HUES64 (cell line): ENCODE measurements around the gene GNB4.

Experiments
- H3K27ac ChIP-seq: 2 replicates; pipeline ENCODE4 v1.7.0; 2013; ENCODE audit warnings: low read depth, low read length, inconsistent platforms
- H3K27me3 ChIP-seq: 2 replicates; pipeline ENCODE4 v1.6.1; 2013; ENCODE audit warnings: mild to moderate bottlenecking, low read length; ENCODE audit not compliant: insufficient read depth
- H3K36me3 ChIP-seq: 2 replicates; pipeline ENCODE4 v1.6.1; 2013; ENCODE audit warnings: mild to moderate bottlenecking, low read length; ENCODE audit not compliant: insufficient read depth
- H3K4me1 ChIP-seq: 2 replicates; pipeline ENCODE4 v1.6.1; 2013; ENCODE audit warnings: mild to moderate bottlenecking, low read length, moderate library complexity; ENCODE audit not compliant: insufficient read depth
- H3K4me3 ChIP-seq: 2 replicates; pipeline ENCODE4 v1.5.1; 2013; ENCODE audit warnings: mild to moderate bottlenecking, low read length, moderate library complexity
- H3K9ac ChIP-seq: 2 replicates; pipeline ENCODE4 v1.6.1; 2013; ENCODE audit warnings: mild to moderate bottlenecking, low read depth, low read length
- H3K9me3 ChIP-seq: 2 replicates; pipeline ENCODE4 v1.6.1; 2013; ENCODE audit warnings: low read depth, low read length; ENCODE audit not compliant: insufficient read depth
- WGBS: fragments of 150-250, 120-280 bp; methylation state at CpG from one replicate; pipeline ENCODE4 v1.1.7; 2013; ENCODE audit warnings: missing lambda C conversion rate; 5-methylcytosine and 5-hydroxymethylcytosine counted together

Gene GNB4

DNA sequence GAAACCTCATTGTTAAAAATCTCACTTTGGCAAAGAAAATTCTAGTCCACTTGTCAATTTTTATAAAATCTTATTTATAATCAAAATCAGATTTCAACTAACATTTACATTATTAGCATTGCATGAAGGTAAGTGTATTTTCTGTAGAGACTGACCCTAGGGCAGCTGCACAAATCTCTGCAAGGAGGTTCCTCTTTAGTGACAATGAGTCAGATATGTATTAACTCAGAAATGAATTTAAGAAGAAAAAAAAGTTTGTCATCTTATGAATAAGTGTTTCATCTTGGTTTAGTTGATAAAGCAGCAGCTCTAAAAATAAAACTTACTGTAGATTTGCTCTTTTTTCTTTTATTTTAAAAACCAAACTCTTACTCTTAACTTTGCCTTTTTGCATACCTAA, 9.0 kb upstream of the GNB4 start:
- H3K36me3 ChIP-seq = no peaks in the 10 kb centered on the region
- peaks cover 5% of the 10 kb centered on the region; the same call in 1 of the 2 replicates for H3K4me1 ChIP-seq
- H3K27ac ChIP-seq = no peak overlapping the region
- H3K4me3 ChIP-seq = no peak overlapping the region
- no peaks in the 10 kb centered on the region for H3K27me3 ChIP-seq
- no peak overlapping the region for H3K9ac ChIP-seq
- no peaks in the 10 kb centered on the region for H3K9me3 ChIP-seq

DNA sequence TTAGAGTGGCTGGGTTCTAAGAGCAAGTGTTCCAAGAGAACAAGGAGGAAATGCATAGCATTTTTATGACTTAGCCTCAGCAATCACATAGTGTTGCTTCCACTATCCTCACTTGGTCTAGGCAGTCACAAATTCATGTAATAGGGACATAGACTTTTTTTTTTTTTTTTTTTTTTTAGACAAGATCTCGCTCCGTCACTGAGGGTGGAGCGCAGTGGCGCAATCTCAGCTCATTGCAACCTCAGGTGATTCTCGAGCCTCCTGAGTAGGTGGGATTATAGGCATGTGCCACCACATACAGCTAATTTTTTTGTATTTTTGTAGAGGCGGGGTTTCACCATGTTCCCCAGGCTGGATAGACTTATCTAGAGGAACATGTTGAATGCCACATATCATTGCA, 4.7 kb upstream of the GNB4 start:
- WGBS = 94% methylated on average over 6 of the region's 6 CpGs
- no peak overlapping the region for H3K4me3 ChIP-seq
- peaks cover 26% of the 10 kb centered on the region for H3K4me1 ChIP-seq
- no peaks in the 10 kb centered on the region for H3K9me3 ChIP-seq
- H3K27ac ChIP-seq = no peak overlapping the region
- no peak overlapping the region for H3K9ac ChIP-seq
- no peaks in the 10 kb centered on the region for H3K36me3 ChIP-seq
- H3K27me3 ChIP-seq = no peaks in the 10 kb centered on the region; the same call in 1 of the 2 replicates

DNA sequence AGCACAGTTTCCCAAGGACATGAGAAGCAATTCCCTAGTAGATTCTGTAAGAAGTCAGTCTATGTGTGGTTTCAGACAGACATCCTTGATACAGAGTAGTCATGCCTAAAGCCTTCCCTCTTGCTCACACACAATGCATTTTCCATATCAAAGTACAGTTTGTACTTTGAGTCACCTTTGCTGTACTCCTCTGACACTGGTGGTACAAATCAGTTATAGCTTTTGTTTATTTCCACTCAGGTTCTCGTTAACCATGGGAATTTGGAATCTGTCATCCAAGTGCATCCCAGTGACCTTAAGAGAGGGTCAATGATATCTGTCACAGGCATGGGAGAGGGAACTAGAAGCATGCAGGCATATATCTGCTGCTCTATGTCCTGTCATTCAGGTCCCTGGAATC, 3.6 kb upstream of the GNB4 start:
- Histone ChIP-seq H3K9me3 (no peaks in the 10 kb centered on the region), H3K9ac (no peak overlapping the region), H3K27me3 (peaks cover 10% of the 10 kb centered on the region), H3K36me3 (no peaks in the 10 kb centered on the region), H3K4me1 (peaks cover 30% of the 10 kb centered on the region), H3K27ac (no peak overlapping the region), H3K4me3 (no peak overlapping the region)
- WGBS = 89% methylated on average over 1 of the region's 1 CpG

DNA sequence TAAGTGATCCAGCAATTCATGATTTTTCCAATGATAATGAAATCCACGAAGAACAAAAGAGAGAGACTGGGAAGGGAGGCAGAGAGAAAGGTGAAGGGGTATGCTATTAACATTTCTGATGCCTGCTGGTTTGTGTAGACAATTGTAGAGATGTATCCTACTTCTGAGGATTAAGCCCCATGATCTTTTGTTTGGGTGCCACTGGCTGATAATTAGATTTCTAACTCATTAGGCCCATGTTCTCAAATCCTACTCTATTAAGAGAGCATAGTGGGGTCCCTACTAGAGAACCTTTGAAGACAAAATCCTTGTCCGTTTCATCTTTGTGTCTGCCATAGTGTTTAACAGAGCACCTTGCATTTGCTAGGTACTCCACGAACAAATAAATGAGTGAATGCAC, 2.7 kb upstream of the GNB4 start:
- H3K27me3 ChIP-seq = peaks cover 17% of the 10 kb centered on the region
- WGBS = 32% methylated on average over 3 of the region's 3 CpGs

DNA sequence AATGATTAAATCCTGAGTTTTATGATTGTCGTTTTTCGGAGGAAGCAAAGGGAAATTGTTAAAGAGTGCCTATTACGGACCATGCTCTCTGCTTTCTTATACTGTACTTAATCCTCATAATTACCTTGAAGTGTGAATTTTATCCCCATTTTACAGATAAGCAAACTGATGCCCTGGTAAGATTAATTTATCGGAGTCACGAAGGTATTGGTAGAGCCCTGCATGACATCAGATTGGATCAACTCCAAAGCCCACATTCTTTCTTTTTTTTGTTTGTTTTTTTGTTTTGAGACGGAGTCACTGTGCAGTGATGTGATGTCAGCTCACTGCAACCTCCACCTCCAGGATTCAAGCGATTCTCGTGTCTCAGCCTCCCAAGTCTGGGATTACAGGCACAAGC, 1.6 kb upstream of the GNB4 start:
- Histone ChIP-seq H3K4me3 (no peak overlapping the region), H3K27ac (no peak overlapping the region), H3K36me3 (no peaks in the 10 kb centered on the region), H3K27me3 (peaks cover 17% of the 10 kb centered on the region), H3K4me1 (peaks cover 32% of the 10 kb centered on the region), H3K9ac (no peak overlapping the region), H3K9me3 (no peaks in the 10 kb centered on the region)
- WGBS = 94% methylated on average over 8 of the region's 8 CpGs

More for the DNA sequence above, 2.7 kb upstream of the GNB4 start:
- Histone ChIP-seq H3K9ac (no peak overlapping the region), H3K36me3 (no peaks in the 10 kb centered on the region), H3K9me3 (no peaks in the 10 kb centered on the region), H3K4me3 (no peak overlapping the region), H3K4me1 (peaks cover 32% of the 10 kb centered on the region), H3K27ac (no peak overlapping the region)

DNA sequence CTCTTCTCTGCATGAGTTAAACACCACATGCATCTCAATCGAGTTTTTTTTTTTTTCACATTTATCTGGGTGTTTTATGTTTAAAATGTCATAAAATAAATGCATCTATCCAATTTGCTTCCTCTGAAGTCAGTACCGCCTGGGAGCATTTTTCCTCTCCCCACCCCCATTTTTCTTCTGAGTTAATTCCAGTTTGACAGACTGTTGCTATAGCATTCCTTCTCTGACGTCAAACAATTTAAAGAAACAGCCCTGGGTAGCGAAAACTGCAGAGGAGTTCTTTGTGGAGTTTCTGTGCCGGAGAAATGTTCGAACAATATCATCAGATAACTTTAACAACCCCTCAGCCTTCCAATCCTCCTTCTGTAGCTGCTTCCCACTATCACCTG, 900 bp upstream of the GNB4 start:
- no peak overlapping the region for H3K27ac ChIP-seq
- 53% methylated on average over 5 of the region's 6 CpGs for WGBS
- peaks cover 17% of the 10 kb centered on the region for H3K27me3 ChIP-seq
- H3K4me3 ChIP-seq = peak overlapping the region; percentile 78
- H3K4me1 ChIP-seq = peaks cover 32% of the 10 kb centered on the region
- H3K9me3 ChIP-seq = no peaks in the 10 kb centered on the region
- H3K36me3 ChIP-seq = no peaks in the 10 kb centered on the region
- H3K9ac ChIP-seq = 0 out of 2 replicates have a peak overlapping the region, but pooled peaks have one; percentile 81

DNA sequence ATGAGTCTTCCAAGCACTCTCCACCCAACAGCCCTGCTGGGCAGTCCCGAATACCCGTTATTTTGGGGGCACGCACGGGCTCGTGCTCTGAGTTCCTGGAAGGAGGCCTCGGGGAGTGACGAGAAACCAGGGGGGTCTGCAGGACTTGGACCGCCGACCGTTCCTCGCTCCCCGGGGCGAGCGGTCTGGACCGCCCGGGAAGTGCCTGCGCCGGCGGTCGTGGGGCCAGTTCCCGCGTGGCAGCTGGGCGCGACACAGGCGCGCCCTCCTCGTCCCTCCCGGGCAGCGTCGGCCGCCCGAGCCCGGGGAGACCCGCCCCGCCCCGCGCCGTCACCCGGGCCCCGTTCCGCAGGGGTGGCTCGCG, 387 bp downstream of the GNB4 start:
- Histone ChIP-seq H3K9ac (peak overlapping the region; percentile 81), H3K27me3 (peaks cover 17% of the 10 kb centered on the region), H3K4me3 (peak overlapping the region; percentile 78), H3K27ac (peak overlapping the region; percentile 29; the same call in 1 of the 2 replicates), H3K36me3 (no peaks in the 10 kb centered on the region), H3K4me1 (peaks cover 32% of the 10 kb centered on the region), H3K9me3 (no peaks in the 10 kb centered on the region)
- under 1% methylated on average over 43 of the region's 43 CpGs for WGBS

DNA sequence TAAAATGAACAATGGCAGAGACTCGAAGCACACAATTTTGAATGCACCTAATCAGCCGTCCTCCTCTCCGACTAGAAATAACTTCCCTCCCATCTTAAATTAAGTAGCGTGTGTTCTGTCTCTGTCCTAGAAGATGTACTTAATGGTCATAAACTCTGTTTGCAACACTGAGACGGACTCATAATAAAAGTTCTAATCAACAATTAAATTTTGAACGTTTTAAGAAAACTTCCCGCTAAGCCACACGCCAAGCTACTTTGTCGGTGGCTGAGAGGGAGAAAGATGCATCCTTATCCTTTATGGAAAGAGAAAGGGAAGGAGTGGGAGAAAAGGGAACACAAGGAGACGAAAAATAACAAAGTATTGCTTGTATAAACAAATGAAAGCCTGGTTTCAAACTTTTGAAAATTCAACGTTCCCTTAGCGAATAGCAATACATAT, 989 bp downstream of the GNB4 start:
- WGBS = 8% methylated on average over 12 of the region's 12 CpGs
- H3K27ac ChIP-seq = no peak overlapping the region

DNA sequence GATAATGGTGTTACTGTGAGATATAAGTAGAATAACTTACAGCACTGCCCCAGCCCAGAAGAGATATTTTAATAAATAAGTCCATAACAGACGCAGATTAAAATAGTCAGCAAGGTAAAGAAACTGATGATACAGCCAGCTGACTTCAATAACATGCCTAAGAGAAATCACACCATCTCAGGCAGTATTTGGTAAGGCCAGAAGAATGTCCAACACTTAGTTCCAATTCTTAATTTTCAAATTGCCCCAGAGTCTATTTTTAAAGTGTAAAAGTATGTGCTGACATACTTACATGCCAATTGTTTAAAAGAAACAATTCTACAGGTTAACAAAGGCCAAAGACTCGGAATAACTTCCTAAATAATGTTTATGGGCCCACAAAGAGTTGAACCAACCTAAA, 1.6 kb downstream of the GNB4 start:
- Histone ChIP-seq H3K36me3 (no peaks in the 10 kb centered on the region), H3K9me3 (no peaks in the 10 kb centered on the region), H3K27ac (no peak overlapping the region), H3K9ac (no peak overlapping the region), H3K4me1 (peaks cover 30% of the 10 kb centered on the region), H3K27me3 (peaks cover 17% of the 10 kb centered on the region), H3K4me3 (peak overlapping the region; percentile 78)
- 78% methylated on average over 2 of the region's 2 CpGs for WGBS

More for the DNA sequence above, 989 bp downstream of the GNB4 start:
- H3K9me3 ChIP-seq = no peaks in the 10 kb centered on the region
- H3K9ac ChIP-seq = peak overlapping the region; percentile 81
- H3K4me3 ChIP-seq = peak overlapping the region; percentile 78
- no peaks in the 10 kb centered on the region for H3K36me3 ChIP-seq
- peaks cover 32% of the 10 kb centered on the region for H3K4me1 ChIP-seq
- H3K27me3 ChIP-seq = peaks cover 17% of the 10 kb centered on the region

DNA sequence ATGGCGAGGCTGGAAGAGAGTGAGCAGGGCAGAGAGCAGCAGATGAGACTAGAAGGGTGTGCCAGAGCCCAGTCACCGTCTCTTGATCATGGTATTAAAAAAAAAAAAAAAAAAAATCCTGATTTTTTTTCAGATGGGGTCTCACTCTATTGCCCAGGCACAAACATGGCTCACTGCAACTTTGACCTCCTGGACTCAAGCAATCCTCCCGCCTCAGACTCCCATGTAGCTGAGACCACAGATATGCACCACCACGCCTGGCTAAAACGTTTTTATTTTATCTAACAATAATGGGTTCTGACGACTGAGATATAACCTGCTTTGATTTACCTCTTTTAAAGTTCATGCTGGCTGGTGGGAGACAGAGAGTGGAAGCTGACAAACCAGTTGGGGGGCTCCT, 4.0 kb downstream of the GNB4 start:
- peaks cover 11% of the 10 kb centered on the region for H3K4me1 ChIP-seq
- H3K4me3 ChIP-seq = no peak overlapping the region
- no peak overlapping the region for H3K27ac ChIP-seq
- peaks cover 17% of the 10 kb centered on the region for H3K27me3 ChIP-seq
- H3K9ac ChIP-seq = no peak overlapping the region
- no peaks in the 10 kb centered on the region for H3K36me3 ChIP-seq
- no peaks in the 10 kb centered on the region for H3K9me3 ChIP-seq
- WGBS = 95% methylated on average over 6 of the region's 6 CpGs

DNA sequence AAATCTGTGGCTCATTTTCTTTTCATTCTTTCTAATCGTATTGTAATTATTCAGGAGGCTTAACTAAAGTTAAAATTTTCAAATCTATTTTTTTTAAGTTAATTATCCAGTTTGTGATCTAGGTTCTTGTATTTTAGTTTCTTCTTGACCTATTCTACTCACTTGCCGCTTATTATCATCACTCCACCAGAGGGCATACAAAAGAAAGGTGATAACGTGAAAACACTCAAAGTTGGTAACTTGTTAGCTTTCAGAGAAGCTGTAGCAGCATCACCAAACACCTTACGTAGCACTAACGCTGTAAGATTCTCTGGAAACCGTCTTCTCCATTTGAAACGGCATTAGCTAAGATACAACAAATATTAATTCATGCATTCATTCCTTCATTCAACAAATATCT, 4.8 kb downstream of the GNB4 start:
- no peak overlapping the region for H3K4me3 ChIP-seq
- no peak overlapping the region for H3K27ac ChIP-seq
- H3K4me1 ChIP-seq = peaks cover 6% of the 10 kb centered on the region; the same call in 1 of the 2 replicates
- no peaks in the 10 kb centered on the region for H3K9me3 ChIP-seq
- peaks cover 17% of the 10 kb centered on the region for H3K27me3 ChIP-seq
- H3K36me3 ChIP-seq = no peaks in the 10 kb centered on the region
- WGBS = 66% methylated on average over 6 of the region's 7 CpGs
- no peak overlapping the region for H3K9ac ChIP-seq

DNA sequence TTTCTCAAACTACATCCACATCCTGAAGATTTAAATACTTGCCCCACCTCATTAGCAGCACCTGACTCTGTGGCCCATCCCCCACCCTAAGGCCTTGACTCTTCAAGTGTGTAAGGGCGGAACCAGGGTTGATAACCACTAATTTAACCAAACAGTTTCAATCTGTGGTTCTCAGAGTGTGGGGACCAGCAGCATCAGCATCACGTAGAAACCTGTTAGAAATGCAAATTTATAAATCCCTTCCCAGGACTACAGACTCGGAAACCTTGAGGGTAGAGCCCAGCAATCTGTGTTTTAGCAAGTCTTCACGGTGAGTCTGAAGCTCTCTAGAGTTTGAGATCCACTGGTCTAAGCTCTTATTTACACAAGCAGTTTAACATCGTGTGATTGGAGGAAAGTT, 12.4 kb downstream of the GNB4 start:
- WGBS = 43% methylated on average over 5 of the region's 5 CpGs
- no peak overlapping the region; the same call in 1 of the 2 replicates for H3K4me3 ChIP-seq
- no peak overlapping the region for H3K9ac ChIP-seq
- peaks cover 15% of the 10 kb centered on the region for H3K4me1 ChIP-seq
- no peaks in the 10 kb centered on the region for H3K9me3 ChIP-seq
- H3K27me3 ChIP-seq = no peaks in the 10 kb centered on the region
- no peak overlapping the region for H3K27ac ChIP-seq
- no peaks in the 10 kb centered on the region for H3K36me3 ChIP-seq
